Mononuclear cell (primary cell): ENCODE results near the gene TGOLN2. TPM values are rescaled to one million over a fixed set of nuclear protein-coding genes. Genes with fewer than 3 reads are reported as not detected.

ENCODE experiments used
- H3K27me3 ChIP-seq: 2 replicates; pipeline ENCODE4 v1.6.0; 2011; ENCODE audit warnings: low read length, control low read depth; ENCODE audit not compliant: insufficient read depth
- H3K4me1 ChIP-seq: 2 replicates; pipeline ENCODE4 v1.5.1; 2011; ENCODE audit warnings: mild to moderate bottlenecking, low read length, control low read depth; ENCODE audit not compliant: insufficient read depth
- H3K4me3 ChIP-seq: 2 replicates; pipeline ENCODE4 v1.5.1; 2011; ENCODE audit warnings: mild to moderate bottlenecking, low read length, moderate library complexity
- H3K9me3 ChIP-seq: 2 replicates; pipeline ENCODE4 v1.5.1; 2011; ENCODE audit warnings: low read depth, mild to moderate bottlenecking, control low read depth, low read length
- total RNA-seq: library from RNA; depleted of rRNA; stranded (reverse); fragments of >200 nt; gene quantifications from one replicate; pipeline ENCODE4 v1.2.3, GENCODE V29; 2012

The TGOLN2 gene
- total RNA-seq, 1 donor = 154 TPM

GRCh38 chr2:85272357-85272756 is 55.4 kb downstream of the TGOLN2 start:
- Histone ChIP-seq H3K27me3 (no peaks in the 10 kb centered on the region), H3K4me3 (no peak overlapping the region), H3K9me3 (no peaks in the 10 kb centered on the region), H3K4me1 (no peaks in the 10 kb centered on the region)

GRCh38 chr2:85269959-85270358 is 57.8 kb downstream of the TGOLN2 start:
- H3K9me3 ChIP-seq = no peaks in the 10 kb centered on the region
- H3K4me3 ChIP-seq = no peak overlapping the region
- no peaks in the 10 kb centered on the region for H3K4me1 ChIP-seq
- no peaks in the 10 kb centered on the region for H3K27me3 ChIP-seq

Other genes starting within 250 kb of the TGOLN2 start
- gene TCF7L1, start 194.6 kb downstream of the TGOLN2 start, total RNA-seq = not detected
- 6.9 TPM for gene RETSAT, start 26.5 kb upstream of the TGOLN2 start, total RNA-seq
- 12.8 TPM for gene ELMOD3, start 26.8 kb upstream of the TGOLN2 start, total RNA-seq
- 107 TPM for gene CAPG, start 82.4 kb upstream of the TGOLN2 start, total RNA-seq
- gene SH2D6, start 90.7 kb upstream of the TGOLN2 start, total RNA-seq = 0.42 TPM
- gene MAT2A, start 211.2 kb upstream of the TGOLN2 start, total RNA-seq = 67.0 TPM
- 11.0 TPM for gene GGCX, start 233.5 kb upstream of the TGOLN2 start, total RNA-seq
- gene VAMP8, start 249.6 kb upstream of the TGOLN2 start, total RNA-seq = 27.6 TPM